ENCODE results near the gene COL4A2. TPM values are rescaled to one million over a fixed set of nuclear protein-coding genes. Genes with fewer than 3 reads are reported as not detected.

The COL4A2 gene
- total RNA-seq, 1 donor from 2014 or later = 273 TPM

- DNase-seq (no peak), ATAC-seq (no peak)
- intact Hi-C loops (cut with DNase I) = loop anchor here (10.0 kb wide), 1 partner anchor 77 kb away; no protein-coding TSS in a partner anchor
- H3K27me3 ChIP-seq = peaks cover 10% of the 10 kb centered on the region
- no peak overlapping the region for H3K27ac ChIP-seq
- H3K4me3 ChIP-seq = no peak overlapping the region
- H3K4me1 ChIP-seq = peaks cover 53% of the 10 kb centered on the region
- H3K36me3 ChIP-seq = no peaks in the 10 kb centered on the region
- TF ChIP-seq, protein P1, sequence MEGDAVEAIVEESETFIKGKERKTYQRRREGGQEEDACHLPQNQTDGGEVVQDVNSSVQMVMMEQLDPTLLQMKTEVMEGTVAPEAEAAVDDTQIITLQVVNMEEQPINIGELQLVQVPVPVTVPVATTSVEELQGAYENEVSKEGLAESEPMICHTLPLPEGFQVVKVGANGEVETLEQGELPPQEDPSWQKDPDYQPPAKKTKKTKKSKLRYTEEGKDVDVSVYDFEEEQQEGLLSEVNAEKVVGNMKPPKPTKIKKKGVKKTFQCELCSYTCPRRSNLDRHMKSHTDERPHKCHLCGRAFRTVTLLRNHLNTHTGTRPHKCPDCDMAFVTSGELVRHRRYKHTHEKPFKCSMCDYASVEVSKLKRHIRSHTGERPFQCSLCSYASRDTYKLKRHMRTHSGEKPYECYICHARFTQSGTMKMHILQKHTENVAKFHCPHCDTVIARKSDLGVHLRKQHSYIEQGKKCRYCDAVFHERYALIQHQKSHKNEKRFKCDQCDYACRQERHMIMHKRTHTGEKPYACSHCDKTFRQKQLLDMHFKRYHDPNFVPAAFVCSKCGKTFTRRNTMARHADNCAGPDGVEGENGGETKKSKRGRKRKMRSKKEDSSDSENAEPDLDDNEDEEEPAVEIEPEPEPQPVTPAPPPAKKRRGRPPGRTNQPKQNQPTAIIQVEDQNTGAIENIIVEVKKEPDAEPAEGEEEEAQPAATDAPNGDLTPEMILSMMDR (IDR thresholded peaks at IDR 0.05) = no peak
- no peaks in the 10 kb centered on the region for H3K9me3 ChIP-seq
Measured at GRCh38 chr13:110301606-110302553, 5.2 kb upstream of the COL4A2 start.

DNA sequence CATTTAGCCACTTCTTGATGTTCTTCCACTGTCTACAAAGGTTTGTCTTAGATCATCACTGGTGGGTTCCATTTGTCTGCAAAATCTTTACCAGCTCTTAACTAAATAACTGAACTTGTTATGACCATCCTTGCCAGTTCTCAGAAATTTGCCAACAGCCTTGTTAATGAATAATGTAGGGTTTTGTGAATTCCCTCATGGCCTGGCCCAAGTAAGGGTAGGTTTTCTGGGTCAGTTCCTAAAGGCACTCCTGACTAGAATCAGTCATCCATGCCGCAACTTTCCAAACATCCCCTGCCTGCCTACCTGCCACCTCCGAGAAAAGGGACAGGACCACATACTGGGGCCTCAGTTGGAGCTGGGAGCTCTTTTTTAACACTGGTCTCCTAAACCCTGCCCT, 4.1 kb upstream of the COL4A2 start:
- DNase-seq (no peak), ATAC-seq (no peak)
- intact Hi-C loops (cut with DNase I) = loop anchor here (10.0 kb wide), 1 partner anchor 78 kb away; no protein-coding TSS in a partner anchor
- peaks cover 14% of the 10 kb centered on the region for H3K27me3 ChIP-seq
- no peak overlapping the region for H3K4me3 ChIP-seq
- H3K9me3 ChIP-seq = no peaks in the 10 kb centered on the region
- no peaks in the 10 kb centered on the region for H3K36me3 ChIP-seq
- TF ChIP-seq, protein P1 (IDR thresholded peaks at IDR 0.05) = no peak
- H3K27ac ChIP-seq = no peak overlapping the region
- peaks cover 42% of the 10 kb centered on the region for H3K4me1 ChIP-seq

- DNase-seq = no peak
- Histone ChIP-seq H3K36me3 (no peaks in the 10 kb centered on the region), H3K9me3 (no peaks in the 10 kb centered on the region), H3K27me3 (peaks cover 14% of the 10 kb centered on the region), H3K4me1 (peaks cover 38% of the 10 kb centered on the region), H3K4me3 (no peak overlapping the region), H3K27ac (no peak overlapping the region)
- no peak for ATAC-seq
- TF ChIP-seq, protein P1 (IDR thresholded peaks at IDR 0.05) = no peak
- intact Hi-C loops (cut with DNase I) = loop anchor here (10.0 kb wide), 1 partner anchor 79 kb away; no protein-coding TSS in a partner anchor
Measured at GRCh38 chr13:110303644-110304043, 3.4 kb upstream of the COL4A2 start.

DNA sequence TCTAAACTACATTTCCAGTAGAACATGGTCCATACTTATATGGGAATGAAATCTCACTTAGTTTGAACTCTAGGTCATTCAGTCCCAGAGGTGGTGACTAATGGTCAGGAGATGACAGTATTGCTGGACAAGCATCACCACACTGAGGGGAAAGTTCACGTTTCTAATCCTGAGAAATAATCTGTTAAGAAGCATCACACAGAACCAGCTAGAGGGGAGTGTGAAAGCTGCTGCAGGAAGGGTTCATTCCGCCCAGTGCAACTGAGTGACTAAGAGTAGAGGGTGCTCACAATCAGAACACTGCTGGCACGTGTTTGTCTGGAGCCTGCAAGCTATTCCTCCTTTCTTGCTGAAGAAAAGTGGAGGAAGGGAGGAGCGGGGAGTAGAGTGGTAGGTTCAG, 2.8 kb upstream of the COL4A2 start:
- peak overlapping the region; percentile 71 for H3K4me3 ChIP-seq
- no peak overlapping the region for H3K27ac ChIP-seq
- H3K4me1 ChIP-seq = peaks cover 32% of the 10 kb centered on the region
- ATAC-seq (no peak), DNase-seq (no peak)
- H3K36me3 ChIP-seq = no peaks in the 10 kb centered on the region
- intact Hi-C loops (cut with DNase I) = loop anchor here (10.0 kb wide), 1 partner anchor 79 kb away; no protein-coding TSS in a partner anchor
- peaks cover 14% of the 10 kb centered on the region for H3K27me3 ChIP-seq
- H3K9me3 ChIP-seq = no peaks in the 10 kb centered on the region
- TF ChIP-seq, protein P1 (IDR thresholded peaks at IDR 0.05) = no peak

DNA sequence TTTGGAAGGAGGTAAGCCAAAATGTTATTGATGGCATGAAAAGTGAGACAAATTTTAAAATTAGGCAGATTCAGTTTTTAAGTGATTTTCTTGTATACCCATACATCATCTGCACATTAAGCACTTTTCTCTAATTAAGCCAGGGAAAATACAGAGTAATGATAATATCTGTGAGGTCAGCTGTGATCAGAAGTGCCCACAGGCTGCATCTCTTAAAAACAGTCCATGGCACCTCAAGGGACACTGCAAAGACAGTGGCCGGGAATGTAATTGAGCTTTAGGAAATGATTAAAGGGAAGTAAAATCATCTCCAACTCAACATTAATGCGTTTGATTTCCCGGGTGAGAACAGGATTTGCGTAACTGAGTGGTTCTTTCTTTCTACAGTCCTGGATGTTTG, 2.1 kb upstream of the COL4A2 start:
- TF ChIP-seq, protein P1 (IDR thresholded peaks at IDR 0.05) = no peak
- Histone ChIP-seq H3K27me3 (peaks cover 14% of the 10 kb centered on the region), H3K9me3 (no peaks in the 10 kb centered on the region), H3K4me1 (peaks cover 29% of the 10 kb centered on the region), H3K27ac (no peak overlapping the region), H3K36me3 (no peaks in the 10 kb centered on the region), H3K4me3 (peak overlapping the region; percentile 71)
- intact Hi-C loops (cut with DNase I) = loop anchor here (10.0 kb wide), 1 partner anchor 80 kb away; no protein-coding TSS in a partner anchor
- ATAC-seq = no peak
- DNase-seq = no peak
